Measurements from ENCODE around the gene LTBR. TPM values are rescaled to one million over a fixed set of nuclear protein-coding genes. Genes with fewer than 3 reads are reported as not detected.
"Not testable (repeated sequence)": the region's sequence is repeated elsewhere in the genome, so short reads cannot be mapped to it uniquely, and the experiment has no call there.

Gene LTBR
- polyA plus RNA-seq, 1 donor from 2014 or later: not detected

DNA sequence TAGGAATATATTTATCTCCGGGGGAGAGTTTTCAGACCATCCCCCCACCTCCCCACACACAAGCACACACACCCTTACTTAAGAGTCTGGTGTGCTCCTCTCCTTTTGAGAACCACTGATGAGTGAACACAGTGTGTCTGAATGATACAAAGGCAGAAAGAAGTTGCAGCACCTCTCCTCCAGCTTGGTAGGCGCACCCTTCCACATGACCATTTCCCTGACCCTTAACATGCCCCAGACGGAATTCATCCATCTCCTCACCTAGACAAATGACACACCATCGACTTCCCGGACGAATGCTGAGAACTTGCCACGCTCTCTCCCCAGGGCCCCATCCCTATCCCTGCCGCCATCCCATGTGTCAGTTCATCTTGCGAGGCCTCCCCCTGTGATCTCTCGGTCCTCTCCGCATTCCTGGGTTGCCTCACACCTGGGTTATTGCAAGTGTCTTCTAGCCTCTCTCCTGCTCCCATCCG, 46.0 kb upstream of the LTBR start:
- no peak overlapping the region for H2AFZ ChIP-seq (ENCODE audit: low read depth, low read length)
- TF ChIP-seq POLR2AphosphoS5 (IDR thresholded peaks at IDR 0.05) (no peak), EP300 (conservative IDR thresholded peaks at IDR 0.05; ENCODE audit: poor library complexity, severe bottlenecking) (no peak), EZH2 (IDR thresholded peaks at IDR 0.05; ENCODE audit: borderline replicate concordance, insufficient read depth, low read length, poor library complexity, severe bottlenecking) (no peak), RAD21 (conservative IDR thresholded peaks at IDR 0.05) (no peak), SMC3 (conservative IDR thresholded peaks at IDR 0.05; ENCODE audit: poor library complexity) (no peak), TAF1 (IDR thresholded peaks at IDR 0.05; ENCODE audit: low read depth) (no peak), MXI1 (conservative IDR thresholded peaks at IDR 0.05; ENCODE audit: poor library complexity, severe bottlenecking) (no peak)
- TF ChIP-seq, protein P1, sequence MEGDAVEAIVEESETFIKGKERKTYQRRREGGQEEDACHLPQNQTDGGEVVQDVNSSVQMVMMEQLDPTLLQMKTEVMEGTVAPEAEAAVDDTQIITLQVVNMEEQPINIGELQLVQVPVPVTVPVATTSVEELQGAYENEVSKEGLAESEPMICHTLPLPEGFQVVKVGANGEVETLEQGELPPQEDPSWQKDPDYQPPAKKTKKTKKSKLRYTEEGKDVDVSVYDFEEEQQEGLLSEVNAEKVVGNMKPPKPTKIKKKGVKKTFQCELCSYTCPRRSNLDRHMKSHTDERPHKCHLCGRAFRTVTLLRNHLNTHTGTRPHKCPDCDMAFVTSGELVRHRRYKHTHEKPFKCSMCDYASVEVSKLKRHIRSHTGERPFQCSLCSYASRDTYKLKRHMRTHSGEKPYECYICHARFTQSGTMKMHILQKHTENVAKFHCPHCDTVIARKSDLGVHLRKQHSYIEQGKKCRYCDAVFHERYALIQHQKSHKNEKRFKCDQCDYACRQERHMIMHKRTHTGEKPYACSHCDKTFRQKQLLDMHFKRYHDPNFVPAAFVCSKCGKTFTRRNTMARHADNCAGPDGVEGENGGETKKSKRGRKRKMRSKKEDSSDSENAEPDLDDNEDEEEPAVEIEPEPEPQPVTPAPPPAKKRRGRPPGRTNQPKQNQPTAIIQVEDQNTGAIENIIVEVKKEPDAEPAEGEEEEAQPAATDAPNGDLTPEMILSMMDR (IDR thresholded peaks at IDR 0.05; ENCODE audit: poor library complexity, severe bottlenecking): no peak
- TF ChIP-seq, protein P2, sequence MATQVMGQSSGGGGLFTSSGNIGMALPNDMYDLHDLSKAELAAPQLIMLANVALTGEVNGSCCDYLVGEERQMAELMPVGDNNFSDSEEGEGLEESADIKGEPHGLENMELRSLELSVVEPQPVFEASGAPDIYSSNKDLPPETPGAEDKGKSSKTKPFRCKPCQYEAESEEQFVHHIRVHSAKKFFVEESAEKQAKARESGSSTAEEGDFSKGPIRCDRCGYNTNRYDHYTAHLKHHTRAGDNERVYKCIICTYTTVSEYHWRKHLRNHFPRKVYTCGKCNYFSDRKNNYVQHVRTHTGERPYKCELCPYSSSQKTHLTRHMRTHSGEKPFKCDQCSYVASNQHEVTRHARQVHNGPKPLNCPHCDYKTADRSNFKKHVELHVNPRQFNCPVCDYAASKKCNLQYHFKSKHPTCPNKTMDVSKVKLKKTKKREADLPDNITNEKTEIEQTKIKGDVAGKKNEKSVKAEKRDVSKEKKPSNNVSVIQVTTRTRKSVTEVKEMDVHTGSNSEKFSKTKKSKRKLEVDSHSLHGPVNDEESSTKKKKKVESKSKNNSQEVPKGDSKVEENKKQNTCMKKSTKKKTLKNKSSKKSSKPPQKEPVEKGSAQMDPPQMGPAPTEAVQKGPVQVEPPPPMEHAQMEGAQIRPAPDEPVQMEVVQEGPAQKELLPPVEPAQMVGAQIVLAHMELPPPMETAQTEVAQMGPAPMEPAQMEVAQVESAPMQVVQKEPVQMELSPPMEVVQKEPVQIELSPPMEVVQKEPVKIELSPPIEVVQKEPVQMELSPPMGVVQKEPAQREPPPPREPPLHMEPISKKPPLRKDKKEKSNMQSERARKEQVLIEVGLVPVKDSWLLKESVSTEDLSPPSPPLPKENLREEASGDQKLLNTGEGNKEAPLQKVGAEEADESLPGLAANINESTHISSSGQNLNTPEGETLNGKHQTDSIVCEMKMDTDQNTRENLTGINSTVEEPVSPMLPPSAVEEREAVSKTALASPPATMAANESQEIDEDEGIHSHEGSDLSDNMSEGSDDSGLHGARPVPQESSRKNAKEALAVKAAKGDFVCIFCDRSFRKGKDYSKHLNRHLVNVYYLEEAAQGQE (IDR thresholded peaks at IDR 0.05; ENCODE audit: borderline replicate concordance): no peak
- no peaks in the 10 kb centered on the region for H3K27me3 ChIP-seq (ENCODE audit: insufficient read depth, low read depth, low read length)
- no peaks in the 10 kb centered on the region for H3K9me3 ChIP-seq (ENCODE audit: low read length)
- H3F3A ChIP-seq (ENCODE audit: insufficient read depth, low read length, poor library complexity, severe bottlenecking): no peaks in the 10 kb centered on the region
- no peaks in the 10 kb centered on the region for H3K36me3 ChIP-seq (ENCODE audit: insufficient read depth, low read length)
- H3K79me2 ChIP-seq (replicated peaks; ENCODE audit: insufficient read depth, low read length): no peaks in the 10 kb centered on the region
- H3K4me3 ChIP-seq (ENCODE audit: low read length): no peak overlapping the region
- no peaks in the 10 kb centered on the region for H3K9me2 ChIP-seq (ENCODE audit: insufficient read depth, low read length)
- no peak overlapping the region for H3K27ac ChIP-seq (ENCODE audit: low read length)
- H3K4me2 ChIP-seq (ENCODE audit: low read length): no peak overlapping the region
- no peaks in the 10 kb centered on the region for H4K20me1 ChIP-seq (ENCODE audit: insufficient read depth)
- no peak overlapping the region for H3K9ac ChIP-seq (ENCODE audit: low read length)

DNA sequence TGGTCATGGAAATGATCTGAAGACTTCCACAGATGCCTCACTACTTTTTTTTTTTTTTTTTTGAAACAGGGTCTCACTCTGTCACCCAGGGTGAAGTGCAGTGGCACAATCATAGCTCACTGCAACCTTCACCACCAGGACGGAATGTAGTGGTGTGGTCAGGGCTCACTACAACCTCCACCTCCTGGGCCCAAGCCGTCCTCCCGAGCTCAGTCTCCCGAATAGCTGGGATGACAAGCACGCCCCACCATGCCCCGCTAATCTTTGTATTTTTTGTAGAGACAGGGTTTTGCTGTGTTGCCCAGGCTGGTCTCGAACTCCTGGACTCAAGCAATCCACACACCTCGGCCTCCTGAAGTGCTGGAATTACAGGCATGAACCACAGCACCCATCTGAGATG, 45.4 kb upstream of the LTBR start:
- not testable (repeated sequence) for H3F3A ChIP-seq (ENCODE audit: insufficient read depth, low read length, poor library complexity, severe bottlenecking); H4K20me1 ChIP-seq (ENCODE audit: insufficient read depth); H3K27me3 ChIP-seq (ENCODE audit: insufficient read depth, low read depth, low read length); H3K36me3 ChIP-seq (ENCODE audit: insufficient read depth, low read length); H2AFZ ChIP-seq (ENCODE audit: low read depth, low read length); H3K4me3 ChIP-seq (ENCODE audit: low read length); H3K9me3 ChIP-seq (ENCODE audit: low read length); H3K9me2 ChIP-seq (ENCODE audit: insufficient read depth, low read length); H3K27ac ChIP-seq (ENCODE audit: low read length); H3K79me2 ChIP-seq (replicated peaks; ENCODE audit: insufficient read depth, low read length); H3K9ac ChIP-seq (ENCODE audit: low read length); H3K4me2 ChIP-seq (ENCODE audit: low read length)

DNA sequence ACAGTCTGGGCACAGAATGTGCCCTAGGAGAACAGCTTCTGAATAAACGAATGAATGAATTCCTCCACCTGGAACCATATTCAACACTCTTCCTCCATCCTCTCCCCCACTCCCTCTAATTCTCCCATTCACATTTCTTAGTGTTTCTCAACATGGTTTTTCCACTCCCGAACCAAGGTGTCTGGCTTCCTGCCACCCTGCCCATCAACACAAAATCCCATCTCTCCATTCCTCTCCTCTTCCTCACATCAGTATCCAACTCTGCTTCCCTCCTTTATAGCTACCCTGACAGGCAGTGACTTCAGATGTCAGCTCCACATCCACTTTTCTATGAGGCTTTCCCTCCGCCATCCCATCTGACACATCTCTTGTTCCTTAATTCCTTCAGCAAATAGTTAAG, 45.0 kb upstream of the LTBR start:
- Histone ChIP-seq H3K27ac (ENCODE audit: low read length) (peak overlapping the region; percentile 9), H3K9me2 (ENCODE audit: insufficient read depth, low read length) (no peaks in the 10 kb centered on the region), H4K20me1 (ENCODE audit: insufficient read depth) (no peaks in the 10 kb centered on the region), H3K9me3 (ENCODE audit: low read length) (no peaks in the 10 kb centered on the region), H3K9ac (ENCODE audit: low read length) (peak overlapping the region; percentile 34), H3K27me3 (ENCODE audit: insufficient read depth, low read depth, low read length) (no peaks in the 10 kb centered on the region), H3K4me3 (ENCODE audit: low read length) (peak overlapping the region; percentile 20), H3K79me2 (replicated peaks; ENCODE audit: insufficient read depth, low read length) (no peaks in the 10 kb centered on the region), H3K4me2 (ENCODE audit: low read length) (no peak overlapping the region), H3K36me3 (ENCODE audit: insufficient read depth, low read length) (no peaks in the 10 kb centered on the region), H3F3A (ENCODE audit: insufficient read depth, low read length, poor library complexity, severe bottlenecking) (no peaks in the 10 kb centered on the region), H2AFZ (ENCODE audit: low read depth, low read length) (peak overlapping the region; percentile 15)
- TF ChIP-seq, protein P2 (IDR thresholded peaks at IDR 0.05; ENCODE audit: borderline replicate concordance): no peak
